Endometrium (tissue), 2 donors: ENCODE data around the gene THADA.

Experiments
- FAIRE-seq: peaks from 2 replicates; lab custom pipeline; 2012; peaks lifted over from hg19 to GRCh38; lab: Jason Lieb, UNC
- donor health status: control.
- donor health status: control.

The THADA gene

GRCh38 chr2:43509886-43510285 lies 86.0 kb downstream of the THADA start:
- FAIRE-seq = no peak

DNA sequence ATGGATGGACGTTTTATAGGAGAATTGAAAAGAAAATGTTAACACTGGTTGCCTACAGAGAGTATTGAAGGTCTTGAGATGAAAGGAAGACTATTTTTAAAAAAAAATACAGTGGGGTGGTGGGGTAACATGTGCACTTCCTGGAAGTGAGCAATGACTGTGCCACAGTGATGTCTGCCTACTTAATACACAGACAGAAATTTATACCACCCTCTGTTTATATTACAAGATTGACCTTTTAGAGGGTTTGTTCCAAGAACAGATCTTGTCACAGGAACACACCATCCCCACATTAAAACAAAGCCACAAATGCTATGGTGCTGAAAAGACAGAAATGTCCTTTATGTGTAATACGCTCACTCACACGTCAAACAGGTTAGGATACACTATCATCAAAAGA lies 87.6 kb downstream of the THADA start:
- no peak for FAIRE-seq

- no peak for FAIRE-seq
Observed at GRCh38 chr2:43507137-43507536, 88.7 kb downstream of the THADA start.

DNA sequence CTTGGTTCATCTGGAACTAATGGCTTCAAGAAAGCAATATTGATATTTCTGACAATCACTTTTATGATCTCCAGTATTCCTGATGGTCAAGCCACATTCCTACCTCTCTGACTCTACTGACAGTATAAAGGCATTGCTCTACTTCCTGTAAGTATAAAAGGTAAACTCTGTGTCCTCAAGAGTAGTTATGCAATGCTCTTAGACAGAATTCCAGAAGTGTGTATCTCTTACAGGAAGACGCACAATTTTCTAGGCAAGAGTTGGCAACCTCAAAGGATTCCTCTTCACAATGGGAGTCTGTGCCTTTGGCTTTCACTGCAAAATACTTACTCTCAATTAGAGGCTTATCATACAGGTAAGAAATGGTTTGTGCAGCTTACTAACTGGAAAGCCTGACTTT lies 100.1 kb downstream of the THADA start:
- FAIRE-seq = no peak

- no peak for FAIRE-seq
Observed at GRCh38 chr2:43493954-43494353, 101.9 kb downstream of the THADA start.

DNA sequence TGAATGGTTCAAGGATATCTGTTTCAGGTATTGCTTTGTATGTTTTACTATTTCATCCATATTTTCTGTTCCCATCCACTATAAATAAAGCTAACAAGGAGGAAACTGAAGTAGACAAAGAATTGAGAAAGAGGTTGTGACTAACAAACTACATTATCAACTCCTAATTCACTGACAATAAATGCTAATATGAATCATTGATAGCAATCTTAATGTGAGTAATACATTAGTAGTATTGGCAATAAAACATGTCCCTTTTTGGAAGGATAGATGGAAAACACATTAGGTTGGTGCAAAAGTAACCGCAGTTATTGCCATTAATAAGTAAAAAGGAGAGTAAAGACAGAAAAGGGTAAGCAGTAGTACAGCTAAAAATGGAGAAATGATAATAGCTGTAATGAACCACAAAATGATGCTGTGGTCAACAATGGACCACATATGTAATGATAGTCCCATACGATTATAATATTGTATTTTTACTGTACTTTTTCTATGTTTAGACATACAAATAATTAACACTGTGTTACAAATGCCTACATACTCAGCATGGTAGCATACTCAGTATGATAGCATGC lies 104.7 kb downstream of the THADA start:
- no peak for FAIRE-seq

DNA sequence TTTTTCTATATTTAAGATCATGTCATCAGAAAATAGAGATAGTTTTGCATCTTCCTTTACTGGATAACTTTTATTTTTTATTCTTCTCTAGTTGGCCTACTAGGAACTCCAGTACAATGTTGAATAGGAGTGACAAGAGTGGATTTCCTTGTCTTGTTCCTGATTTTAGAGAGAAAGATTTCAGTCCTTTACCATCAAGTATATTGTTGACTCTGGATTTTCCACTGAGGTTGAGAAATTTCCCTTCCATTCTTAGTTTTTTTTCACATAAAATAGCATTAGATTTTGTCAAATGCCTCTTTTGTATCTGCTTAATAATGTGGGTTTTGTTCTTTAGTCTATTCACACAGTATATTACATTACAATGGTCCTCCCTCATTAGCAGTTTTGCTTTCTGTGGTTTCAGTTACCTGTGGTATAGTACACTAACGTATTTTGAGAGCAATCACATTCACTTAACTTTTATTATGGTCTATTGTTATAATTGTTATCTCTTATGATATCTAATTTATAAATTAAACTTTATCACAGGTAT lies 105.5 kb downstream of the THADA start:
- no peak for FAIRE-seq

- no peak for FAIRE-seq
Observed at GRCh38 chr2:43488737-43489136, 107.1 kb downstream of the THADA start.

DNA sequence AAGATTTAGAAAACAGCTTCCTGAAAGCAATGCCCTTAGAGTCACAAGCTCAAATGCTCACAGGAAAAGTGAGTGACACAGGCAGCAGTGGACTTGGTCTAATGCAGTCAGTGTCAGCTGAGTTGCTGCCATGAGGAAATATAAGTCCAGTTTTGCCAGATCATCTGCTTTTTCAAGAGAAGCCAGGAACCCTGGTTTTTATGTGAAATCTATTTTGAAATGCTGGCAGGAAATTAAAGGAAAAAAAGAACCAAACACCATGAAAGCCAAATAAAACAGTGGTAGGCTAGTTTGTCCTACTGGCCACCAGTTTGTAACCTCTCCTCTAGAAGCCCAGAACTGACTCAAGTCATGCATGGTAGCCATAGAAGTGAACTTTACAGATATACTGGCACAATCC lies 109.2 kb downstream of the THADA start:
- no peak for FAIRE-seq

GRCh38 chr2:43484323-43484930 lies 111.4 kb downstream of the THADA start:
- FAIRE-seq = peak; percentile 93

DNA sequence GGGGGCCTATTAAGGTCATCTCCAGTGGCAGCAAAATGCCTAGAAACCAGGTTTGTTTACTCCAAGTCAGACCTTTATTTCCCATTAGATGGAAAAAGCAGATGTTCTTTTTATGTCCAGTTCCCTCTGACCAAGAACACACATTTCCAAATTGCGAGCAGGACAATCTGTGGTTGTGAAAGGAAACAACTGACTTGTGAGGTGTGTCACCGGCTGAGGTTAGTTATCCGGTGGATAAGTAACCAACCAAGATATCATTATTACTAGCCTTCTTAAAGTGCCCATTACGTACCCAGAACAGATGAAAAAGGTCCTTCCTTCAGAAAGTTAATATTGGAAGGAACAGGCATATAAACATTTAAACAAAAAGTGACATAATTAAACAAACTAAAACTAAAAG lies 112.9 kb downstream of the THADA start:
- no peak for FAIRE-seq

- FAIRE-seq = no peak
Observed at GRCh38 chr2:43481927-43482542, 113.8 kb downstream of the THADA start.

GRCh38 chr2:43480874-43481273 lies 115.0 kb downstream of the THADA start:
- no peak for FAIRE-seq

DNA sequence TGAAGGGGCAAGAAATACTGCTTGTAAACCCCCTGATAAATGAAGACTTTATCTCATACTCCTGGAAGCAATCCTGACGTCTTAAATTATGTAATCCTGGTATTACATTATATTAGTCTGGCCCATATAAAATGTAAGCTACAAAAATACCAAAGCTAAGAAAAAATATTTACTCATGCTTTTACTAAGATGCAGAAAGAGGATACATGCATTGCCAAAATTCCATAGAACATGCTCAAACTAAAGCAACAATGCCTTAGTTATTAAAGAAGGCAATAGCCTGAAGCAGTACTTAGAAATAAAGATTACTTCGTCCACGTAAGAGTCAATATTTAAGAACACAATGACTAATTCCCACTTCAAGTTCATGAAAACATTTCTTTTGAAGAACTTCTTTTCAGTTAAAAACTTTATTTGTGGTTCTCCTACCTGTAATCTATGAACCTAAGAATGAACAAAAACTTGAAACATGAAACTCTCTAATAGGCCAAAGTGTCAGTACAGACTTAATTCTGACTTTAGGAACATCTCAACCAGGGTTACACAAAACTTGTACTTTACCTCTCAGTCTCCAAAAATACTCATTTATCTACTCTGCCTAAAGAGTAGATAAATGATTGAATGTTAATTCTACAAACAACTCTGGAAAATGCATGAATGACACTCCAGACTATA lies 117.3 kb downstream of the THADA start:
- FAIRE-seq = peak; percentile 51

DNA sequence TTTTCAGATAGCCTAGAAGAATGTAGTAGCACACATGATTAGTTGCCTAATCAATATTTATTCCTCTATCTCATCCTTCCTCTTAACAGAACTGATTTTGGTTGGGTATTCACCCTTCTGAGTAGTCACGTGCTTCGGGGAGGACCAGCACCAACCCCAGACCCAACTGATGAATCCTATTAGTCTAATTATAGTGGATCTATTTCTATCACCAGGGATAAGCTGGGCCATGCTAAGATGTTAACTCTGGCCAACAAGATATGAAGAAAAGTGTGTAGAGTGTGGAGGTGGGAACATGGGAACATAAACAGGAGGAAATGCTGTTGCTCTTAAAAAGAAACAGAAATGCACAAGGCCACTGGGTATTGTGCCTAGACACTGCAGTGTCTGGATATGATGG lies 119.9 kb downstream of the THADA start:
- no peak for FAIRE-seq

GRCh38 chr2:43475137-43475846 lies 120.5 kb downstream of the THADA start:
- no peak for FAIRE-seq

GRCh38 chr2:43474273-43474672 lies 121.6 kb downstream of the THADA start:
- FAIRE-seq = no peak

DNA sequence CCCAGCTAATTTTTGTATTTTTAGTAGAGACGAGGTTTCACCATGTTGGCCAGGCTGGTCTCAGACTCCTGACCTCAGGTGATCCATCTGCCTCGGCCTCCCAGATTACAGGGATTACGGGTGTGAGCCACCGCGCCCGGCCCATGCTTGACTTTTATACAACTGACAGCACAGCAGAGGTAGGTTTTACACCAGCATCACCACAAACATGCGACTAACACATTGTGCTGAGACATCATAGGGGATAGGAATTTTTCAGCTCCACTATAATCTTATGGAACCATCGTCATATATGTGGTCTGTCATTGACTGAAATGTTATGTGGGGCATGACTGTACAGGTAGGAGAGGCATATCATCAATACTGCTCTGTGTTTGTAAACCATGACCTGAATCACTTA lies 122.1 kb downstream of the THADA start:
- no peak for FAIRE-seq

DNA sequence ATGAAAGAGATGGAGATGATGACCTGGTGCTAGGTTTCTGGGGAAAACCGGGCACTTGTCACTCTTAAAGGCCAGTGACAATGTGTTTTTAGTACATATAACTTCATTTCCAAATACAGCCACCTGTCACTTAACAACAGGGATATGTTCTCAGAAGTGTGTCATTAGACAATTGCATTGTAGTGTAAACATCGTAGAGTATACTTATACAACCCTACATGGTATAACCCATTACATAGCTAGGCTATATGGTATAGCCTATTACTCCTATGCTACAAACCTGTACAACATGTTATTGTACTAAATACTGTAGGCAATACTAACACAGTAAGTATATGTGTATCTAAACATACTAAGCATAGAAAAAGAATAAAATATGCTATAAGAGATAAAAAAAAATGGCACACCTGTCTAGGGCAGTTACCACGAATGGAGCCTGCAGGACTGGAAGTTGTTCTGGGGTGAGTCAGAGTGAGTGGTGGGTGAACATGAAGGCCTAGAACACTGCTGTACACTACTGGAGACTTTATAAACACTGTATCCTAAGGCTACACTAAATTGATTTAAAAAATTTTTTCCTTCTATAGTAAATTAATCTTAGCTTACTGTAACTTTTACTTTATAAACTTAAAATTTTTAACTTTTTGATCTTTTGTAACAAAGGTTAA lies 123.2 kb downstream of the THADA start:
- no peak for FAIRE-seq

DNA sequence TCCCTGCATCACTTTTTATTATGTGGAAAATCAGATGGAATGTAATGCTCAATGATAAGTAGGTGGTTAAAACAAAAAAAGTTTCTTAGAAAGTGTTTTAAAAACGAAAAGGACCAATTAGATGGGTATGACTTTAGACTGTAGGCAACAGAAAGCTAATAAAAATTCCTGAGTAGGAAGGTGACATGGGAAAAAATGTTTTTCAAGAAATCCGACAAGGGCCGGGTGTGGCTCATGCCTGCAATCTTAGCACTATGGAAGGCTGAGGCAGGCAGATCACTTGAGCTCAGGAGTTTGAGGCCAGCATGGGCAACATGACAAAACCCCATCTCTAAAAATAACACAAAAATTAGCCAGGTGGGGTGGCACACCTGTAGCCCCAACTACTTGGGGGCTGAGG lies 126.1 kb downstream of the THADA start:
- no peak for FAIRE-seq

- FAIRE-seq = peak; percentile 92
Observed at GRCh38 chr2:43469094-43469493, 126.7 kb downstream of the THADA start.

DNA sequence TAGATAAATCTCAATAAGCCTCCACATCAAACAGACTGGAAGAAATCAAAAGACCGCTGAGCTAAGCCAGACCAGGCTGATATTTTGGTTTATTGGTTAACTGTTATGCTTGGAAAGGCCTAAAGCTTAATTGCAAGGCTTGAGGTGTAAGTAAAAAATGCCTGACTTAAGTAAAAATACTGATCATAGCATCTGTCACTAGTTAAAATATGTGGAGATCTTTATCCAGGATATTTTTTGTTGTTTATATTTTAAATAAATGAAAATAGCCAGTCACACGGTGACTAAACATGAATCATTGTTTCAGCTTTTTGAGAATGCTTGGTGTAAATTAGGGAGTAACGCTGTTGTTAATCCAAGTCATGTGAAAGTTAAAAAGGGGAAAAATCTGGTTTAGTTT lies 127.9 kb downstream of the THADA start:
- peak; percentile 98 for FAIRE-seq
